ENCODE measurements around the gene FNDC5.
"Not testable (repeated sequence)": the region's sequence is repeated elsewhere in the genome, so short reads cannot be mapped to it uniquely, and the experiment has no call there.

The FNDC5 gene

GRCh38 chr1:32870615-32871363, at the start of gene FNDC5:
TSS of gene FNDC5 (minus strand) at chr1:32870912.
- DNase-seq, result no peak

GRCh38 chr1:32919811-32920733, 49.4 kb upstream of the FNDC5 start:
- DNase-seq, result no peak

DNA sequence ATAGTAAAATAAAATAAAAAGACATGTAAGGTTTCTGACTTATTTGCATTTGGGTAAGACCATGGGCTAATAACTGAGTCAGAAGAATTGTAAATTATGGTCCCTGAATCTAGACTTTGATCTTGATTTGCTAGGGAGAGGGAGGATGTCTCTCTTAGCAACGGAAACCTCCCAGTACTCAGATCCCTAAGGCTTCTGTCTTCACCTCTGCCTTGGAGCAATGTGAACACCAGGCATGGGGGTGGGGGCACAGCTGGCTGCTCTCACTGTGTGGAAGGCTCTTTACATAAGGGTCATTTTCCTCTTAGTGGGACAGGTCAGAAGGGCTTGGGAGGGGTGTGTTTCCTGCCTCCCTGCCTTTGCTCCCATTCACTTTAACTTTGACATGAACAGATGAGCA, 47.5 kb upstream of the FNDC5 start:
- DNase-seq, result no peak

DNA sequence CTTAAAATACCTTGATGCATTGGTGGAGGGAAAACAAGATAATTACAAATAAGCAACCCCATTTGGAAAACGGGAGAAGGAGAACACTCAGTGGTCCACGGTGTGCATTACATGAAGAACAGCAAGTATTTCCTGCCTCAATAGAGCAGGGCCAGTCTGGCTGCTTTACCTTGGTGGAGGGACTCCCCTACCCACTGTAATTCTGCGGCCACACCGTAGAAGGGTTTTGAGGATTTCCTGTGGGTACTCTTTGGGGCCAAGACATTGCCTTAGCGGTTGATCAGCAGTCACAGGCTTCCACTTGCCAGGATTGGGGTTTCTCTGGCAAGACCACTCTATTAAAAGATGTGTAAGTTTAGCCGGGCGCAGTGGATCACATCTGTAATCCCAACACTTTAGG, 46.8 kb upstream of the FNDC5 start:
- no peak for DNase-seq

- no peak for DNase-seq
These were observed 45.3 kb upstream of the FNDC5 start for GRCh38 chr1:32915766-32916706.

DNA sequence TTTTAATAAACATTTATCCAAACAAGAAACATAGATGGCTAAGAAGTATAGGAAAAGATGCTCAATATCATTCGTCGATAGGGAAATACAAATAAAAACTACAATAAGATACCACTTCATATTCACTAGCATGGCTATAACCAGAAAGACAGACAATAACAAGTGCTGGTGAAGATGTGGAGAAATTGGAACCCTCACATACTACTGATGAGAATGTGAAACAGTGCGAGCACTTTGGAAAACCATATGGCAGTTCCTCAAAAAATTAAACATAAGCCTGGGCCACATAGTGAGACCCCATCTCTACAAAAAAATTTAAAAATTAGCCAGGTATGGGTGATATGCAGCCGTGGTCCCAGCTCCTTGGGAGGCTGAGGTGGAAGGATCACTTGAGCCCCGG, 39.6 kb upstream of the FNDC5 start:
- DNase-seq, result no peak

- DNase-seq, result no peak
These were observed 36.7 kb upstream of the FNDC5 start for GRCh38 chr1:32907435-32907834.

DNA sequence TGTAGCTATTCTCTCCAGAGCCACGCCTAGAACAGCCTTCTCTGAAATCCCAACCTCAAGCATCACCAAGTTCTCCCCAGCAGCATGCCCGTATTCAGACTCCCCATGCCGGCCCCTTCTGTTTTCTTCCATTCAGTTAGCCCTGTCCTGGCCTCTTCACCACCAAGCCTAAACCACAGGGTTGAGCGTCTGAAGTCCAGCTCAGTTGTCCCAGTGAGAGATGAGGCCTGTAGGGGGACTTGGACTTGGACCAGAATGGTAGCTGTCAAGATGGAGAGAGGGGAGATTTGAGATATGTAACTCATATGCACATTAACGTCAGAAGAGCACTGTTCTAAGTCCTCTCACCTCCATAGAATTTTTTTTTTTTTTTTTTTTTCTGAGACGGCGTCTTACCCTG, 35.9 kb upstream of the FNDC5 start:
- DNase-seq, result no peak

DNA sequence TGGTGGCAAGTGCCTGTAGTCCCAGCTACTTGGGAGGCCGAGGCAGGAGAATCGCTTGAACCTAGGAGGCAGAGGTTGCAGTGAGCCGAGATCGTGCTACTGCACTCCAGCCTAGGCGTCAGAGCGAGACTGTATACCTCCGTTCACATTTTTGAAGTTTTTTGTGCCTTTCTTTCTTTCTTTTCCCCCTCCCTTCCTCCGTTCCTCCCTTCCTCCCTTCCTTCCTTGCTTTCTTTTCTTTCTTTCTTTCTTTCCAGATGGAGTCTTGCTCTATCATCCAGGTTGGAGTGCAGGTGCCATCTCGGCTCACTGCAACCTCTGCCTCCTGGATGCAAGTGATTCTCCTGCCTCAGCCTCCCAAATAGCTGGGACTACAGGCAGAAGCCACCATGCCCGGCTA, 34.9 kb upstream of the FNDC5 start:
- not testable (repeated sequence) for DNase-seq

DNA sequence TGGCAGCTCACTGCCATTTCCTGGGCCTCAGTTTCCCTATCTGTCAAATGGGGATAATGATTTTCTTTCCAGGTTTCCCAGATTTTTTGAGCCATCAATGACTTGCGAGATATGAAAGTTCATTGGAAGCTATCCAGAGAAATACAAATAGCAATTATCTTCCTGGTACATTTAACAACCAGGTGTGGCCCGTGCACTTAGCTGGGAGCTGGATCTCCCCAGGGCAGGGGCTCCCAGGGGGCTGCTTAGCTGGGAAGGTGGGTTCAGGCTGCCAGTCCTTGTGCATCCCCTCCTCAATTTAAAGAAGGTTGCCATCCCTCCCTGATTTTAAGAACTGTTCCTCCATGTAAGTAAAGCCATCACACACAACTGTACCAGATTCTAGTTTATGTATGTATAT, 34.1 kb upstream of the FNDC5 start:
- DNase-seq, result no peak

DNA sequence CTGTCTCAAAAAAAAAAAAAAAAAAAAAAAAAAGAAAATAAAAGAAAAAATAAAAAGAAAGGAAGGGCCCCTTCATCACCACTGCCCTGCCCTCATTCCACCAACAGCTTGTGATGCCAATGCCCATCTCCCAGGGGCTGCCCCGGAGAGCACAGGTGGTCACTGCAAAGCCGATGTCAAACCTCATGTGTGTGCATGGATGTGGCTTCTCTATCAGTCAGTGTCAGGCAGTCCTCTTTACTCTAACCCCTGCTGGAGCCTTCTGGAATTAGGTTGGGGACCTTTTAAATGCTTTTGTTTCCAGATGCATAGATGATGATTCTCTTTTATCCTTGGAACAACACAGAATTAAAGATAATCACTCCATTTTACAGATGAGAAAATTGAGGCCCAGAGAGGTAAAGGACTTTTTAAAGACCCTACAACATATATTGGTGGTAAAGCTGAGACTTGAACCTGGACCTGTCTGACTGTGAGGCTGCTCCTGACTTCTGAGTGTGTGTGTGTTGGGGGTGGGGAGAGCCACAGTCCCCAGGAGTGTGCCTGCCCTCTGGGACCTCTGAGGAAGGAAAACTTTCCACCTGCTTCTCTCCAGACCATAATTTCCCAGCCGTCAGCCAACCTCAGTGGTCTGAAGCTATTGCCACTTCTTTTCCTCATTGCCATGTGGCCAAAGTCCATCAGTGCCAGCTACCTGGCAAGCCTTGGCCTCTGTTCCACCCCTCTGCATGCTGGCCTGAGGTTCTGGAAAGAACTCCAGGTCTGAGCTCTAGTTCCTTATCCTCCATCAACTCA, 33.5 kb upstream of the FNDC5 start:
- no peak for DNase-seq

- DNase-seq, result no peak
These were observed 31.8 kb upstream of the FNDC5 start for GRCh38 chr1:32902535-32902920.

DNA sequence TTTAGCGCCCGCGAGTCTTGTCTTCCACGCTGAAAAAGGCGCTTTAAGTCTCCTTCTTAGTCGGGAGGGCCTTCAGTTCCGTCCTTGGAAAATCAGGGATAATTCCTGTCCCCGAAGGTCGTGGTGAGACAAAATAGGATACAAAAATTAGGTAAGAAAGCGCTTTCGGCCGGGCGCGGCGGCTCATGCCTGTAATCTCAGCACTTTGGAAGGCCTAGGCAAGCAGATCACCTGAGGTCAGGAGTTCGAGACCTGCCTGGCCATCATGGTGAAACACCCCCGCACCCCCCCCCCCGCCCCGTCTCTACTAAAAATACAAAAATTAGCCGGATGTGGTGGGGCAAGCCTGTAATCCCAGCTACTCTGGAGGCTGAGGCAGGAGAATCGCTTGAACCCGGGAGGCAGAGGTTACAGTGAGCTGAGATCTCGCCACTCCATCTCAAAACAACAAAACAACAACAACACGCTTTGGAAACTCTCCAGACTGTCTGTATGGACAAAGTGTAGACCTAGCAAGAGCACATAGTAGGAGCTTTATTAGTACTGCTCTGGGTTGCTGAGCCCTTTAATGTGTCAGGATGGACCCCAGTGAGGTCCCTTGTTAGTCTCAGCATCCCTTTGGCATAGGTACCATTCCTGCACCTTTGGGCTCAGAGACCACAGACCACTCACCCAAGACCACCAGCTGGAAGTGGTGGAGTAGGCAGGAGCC, 31.3 kb upstream of the FNDC5 start:
- DNase-seq, result no peak

DNA sequence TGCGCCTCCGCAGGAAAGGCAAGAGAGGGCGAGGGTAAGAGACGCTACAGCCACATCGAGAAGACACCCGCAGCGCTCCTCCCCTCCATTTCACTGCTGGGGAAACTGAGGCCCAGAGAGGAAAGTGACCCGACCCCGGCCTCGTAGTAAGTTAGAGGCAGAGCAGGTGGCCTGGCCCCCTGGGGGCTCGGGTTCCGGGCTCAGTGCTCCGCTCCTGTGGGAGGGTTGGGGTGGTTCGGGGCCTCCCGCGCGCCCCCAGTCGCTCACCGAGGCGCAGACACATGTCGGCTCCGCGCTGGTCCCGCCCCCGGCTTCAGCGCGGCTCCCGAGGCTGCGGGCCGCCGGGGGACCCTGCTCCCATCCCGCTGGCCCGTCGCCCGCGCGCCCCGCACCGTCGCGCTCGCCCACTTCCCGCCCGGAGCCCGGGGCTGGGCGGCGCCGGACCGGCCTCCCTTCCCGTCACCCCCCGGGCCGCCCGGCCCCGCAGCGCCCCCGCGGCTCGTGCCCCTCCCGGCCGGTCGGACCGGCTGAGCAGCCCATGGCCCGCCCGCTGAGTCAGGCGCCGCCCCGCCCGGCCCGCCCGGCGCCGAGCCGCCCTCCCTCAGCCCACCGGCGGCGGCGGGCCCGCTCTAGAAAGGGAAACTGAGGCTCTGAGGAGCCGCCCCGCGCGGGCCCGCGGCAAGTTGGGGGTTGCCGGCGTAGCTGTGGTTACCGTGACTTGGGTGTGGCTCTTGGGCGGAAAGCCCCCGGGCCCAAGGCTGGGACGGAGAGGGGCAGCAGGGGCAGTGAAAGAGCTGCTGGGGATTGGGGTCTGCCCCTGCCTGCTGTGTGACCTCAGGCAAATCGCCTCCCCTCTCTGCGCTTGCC, 30.5 kb upstream of the FNDC5 start, which contains the start of gene TMEM54:
Gene TMEM54, minus strand, starts transcription at position 434 of the 867 bp plus-strand sequence. Its CDS starts 151 bp downstream, at position 283.
- DNase-seq, result no peak

GRCh38 chr1:32900371-32900955, 29.8 kb upstream of the FNDC5 start:
- no peak for DNase-seq

DNA sequence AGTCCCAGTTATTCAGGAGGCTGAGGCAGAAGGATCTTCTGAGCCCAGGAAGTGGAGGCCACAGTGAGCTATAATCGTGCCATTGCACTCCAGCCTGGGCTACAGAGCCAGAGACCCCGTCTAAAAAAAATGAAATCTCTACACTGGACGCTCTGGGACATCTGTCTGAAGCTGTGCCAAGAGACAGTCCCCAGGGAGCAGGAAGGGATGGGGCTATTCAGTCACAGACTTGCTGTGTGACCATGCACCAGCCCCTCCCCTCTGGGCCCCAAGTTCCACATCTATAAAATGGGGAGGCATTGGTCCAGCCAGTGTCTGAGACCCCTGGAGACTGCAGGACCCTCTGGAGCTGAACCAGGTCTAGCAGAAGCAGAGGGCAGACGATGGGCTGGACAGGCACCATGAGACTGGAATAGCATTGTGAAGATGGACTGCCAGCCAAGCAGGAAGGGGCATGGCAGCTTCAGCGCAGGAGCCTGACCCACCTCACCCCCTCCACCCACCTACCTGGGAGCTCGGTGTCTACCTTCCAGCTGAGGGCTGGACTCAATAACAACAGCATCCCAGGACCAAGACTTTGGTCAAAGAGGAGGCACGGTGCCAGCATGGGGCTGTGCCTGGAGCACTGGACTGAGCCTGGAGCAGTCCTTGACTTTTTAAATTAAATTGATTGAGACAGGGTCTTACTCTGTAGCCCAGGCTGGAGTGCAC, 29.0 kb upstream of the FNDC5 start:
- DNase-seq, result no peak

DNA sequence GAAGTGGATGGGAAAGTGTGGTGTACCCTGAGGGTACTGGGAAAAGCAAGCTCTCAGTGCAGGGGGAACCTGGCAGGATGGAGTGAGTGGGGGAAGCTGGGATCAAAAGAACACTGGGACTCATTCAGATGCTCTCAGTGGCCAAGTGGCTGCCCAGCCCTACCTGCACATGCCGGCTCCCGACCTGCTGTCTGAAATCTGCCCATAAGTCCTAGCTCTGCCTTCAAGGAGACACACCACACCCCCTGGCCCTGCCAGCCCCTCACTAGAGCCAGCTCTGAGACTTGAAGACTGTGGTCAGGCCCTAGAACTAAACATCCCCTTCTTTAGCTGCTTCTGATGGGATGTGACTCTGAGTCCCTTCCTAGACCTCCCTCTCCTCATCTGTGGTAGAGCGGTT, 28.2 kb upstream of the FNDC5 start:
- DNase-seq, result no peak

DNA sequence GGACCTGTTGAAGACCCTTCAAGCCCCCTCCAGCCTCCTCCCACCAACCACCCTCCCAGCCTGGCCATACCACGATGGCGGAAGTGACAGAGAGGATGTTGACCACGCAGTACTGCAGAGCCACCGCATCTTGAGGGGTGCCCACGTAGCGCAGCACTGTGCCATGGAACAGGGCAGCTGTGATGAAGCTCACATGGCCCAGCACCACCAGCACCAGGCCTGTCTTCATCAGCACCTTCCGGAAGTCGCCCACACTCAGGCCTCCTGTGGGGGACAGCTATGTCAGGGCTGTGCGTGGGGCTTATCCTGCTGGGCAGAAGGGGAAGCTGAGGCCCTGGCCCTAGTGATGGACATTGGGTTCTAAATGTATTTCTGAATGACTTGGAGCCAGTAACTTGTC, 27.3 kb upstream of the FNDC5 start:
- no peak for DNase-seq
